Measurements from ENCODE around the gene SYCE1.

DNA sequence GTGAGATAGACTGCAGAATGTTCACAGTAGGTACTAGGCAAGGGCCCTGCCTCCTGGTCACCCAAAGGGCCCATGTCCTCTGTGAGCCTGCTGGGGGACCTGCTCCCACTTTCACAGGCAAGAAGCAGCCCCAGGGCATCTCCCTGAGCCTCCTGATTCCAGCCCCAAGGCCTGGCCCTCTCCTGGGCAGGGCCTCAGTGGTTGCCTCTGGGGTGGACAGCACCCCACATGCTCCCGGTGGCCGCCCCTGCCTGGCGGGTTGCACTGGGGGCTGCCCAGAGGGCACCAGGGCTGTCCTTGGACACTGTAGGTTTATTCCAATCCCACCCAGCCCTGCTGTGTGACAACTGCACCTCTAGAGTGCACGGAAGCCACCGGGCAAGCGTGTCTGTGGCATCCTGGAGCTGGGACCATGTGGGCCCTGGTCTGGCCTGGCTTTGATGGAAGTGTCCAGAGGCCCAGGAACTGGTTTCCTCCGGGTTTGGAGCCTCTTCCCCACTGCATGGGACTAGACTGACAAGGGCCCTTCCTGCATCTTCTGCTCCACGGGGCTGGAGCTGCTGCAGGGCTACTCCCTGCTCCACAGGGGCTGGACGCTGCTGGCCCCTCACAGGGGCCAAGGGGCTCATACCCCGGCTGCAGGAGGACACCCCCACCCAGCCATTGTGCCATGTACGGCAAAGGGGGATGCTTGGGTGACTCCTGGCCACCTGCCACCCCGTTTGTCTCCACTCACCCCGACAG is 25.0 kb upstream of the SYCE1 start:
- TF ChIP-seq, protein P1, sequence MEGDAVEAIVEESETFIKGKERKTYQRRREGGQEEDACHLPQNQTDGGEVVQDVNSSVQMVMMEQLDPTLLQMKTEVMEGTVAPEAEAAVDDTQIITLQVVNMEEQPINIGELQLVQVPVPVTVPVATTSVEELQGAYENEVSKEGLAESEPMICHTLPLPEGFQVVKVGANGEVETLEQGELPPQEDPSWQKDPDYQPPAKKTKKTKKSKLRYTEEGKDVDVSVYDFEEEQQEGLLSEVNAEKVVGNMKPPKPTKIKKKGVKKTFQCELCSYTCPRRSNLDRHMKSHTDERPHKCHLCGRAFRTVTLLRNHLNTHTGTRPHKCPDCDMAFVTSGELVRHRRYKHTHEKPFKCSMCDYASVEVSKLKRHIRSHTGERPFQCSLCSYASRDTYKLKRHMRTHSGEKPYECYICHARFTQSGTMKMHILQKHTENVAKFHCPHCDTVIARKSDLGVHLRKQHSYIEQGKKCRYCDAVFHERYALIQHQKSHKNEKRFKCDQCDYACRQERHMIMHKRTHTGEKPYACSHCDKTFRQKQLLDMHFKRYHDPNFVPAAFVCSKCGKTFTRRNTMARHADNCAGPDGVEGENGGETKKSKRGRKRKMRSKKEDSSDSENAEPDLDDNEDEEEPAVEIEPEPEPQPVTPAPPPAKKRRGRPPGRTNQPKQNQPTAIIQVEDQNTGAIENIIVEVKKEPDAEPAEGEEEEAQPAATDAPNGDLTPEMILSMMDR (conservative IDR thresholded peaks at IDR 0.05; ENCODE audit: low read length) = no peak
- no peak for TF ChIP-seq EZH2phosphoT487 (IDR thresholded peaks at IDR 0.05; ENCODE audit: borderline replicate concordance, low read depth, low read length)
